Measurements from ENCODE around the gene AMPD2. TPM values are rescaled to one million over a fixed set of nuclear protein-coding genes. Genes with fewer than 3 reads are reported as not detected.

Gene AMPD2
- total and polyA plus RNA-seq, 4 donors = 16.7 to 57.4 (median 44.5) TPM

DNA sequence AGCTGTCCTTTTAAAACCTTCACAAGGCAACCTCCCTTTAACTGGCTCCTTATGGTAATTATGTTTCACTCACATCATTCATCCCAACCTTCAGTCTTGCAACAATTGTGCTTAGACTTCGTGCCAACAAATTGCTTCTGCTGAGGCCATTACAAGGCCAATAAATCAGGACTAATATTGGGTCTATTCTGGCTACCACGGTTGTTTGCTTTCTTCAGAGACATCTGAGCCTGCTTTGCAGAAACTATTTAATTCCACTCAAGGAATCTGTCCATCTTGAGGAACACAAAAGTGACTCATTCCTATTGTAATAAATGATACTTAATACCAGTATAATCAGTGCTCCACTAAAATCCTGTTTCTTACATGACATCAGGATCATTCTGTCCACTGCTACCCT is 33.7 kb downstream of the AMPD2 start:
- Histone ChIP-seq H3K4me1 (ENCODE audit: control insufficient read depth in 5 of 5, insufficient read depth in 5 of 5, low read length in 5 of 5) (peaks cover 0 to 8% (median 0%) of the 10 kb centered on the region in 5 donors), H3K4me3 (no peak overlapping the region), H3K27me3 (ENCODE audit: control insufficient read depth in 3 of 3, insufficient read depth in 3 of 3, low read length in 2 of 3) (no peaks in the 10 kb centered on the region), H3K36me3 (ENCODE audit: control insufficient read depth in 4 of 4, insufficient read depth in 4 of 4, low read length in 4 of 4) (peaks cover 0 to 2% (median 0%) of the 10 kb centered on the region in 4 donors), H3K9ac (ENCODE audit: insufficient read depth in 1 of 2, low read length in 2 of 2) (no peak overlapping the region), H3K9me3 (ENCODE audit: control insufficient read depth in 4 of 4, insufficient read depth in 3 of 4, low read length in 3 of 4) (no peaks in the 10 kb centered on the region), H3K27ac (ENCODE audit: low read depth in 1 of 2, low read length in 1 of 2) (no peak overlapping the region)
- TF ChIP-seq, protein P1, sequence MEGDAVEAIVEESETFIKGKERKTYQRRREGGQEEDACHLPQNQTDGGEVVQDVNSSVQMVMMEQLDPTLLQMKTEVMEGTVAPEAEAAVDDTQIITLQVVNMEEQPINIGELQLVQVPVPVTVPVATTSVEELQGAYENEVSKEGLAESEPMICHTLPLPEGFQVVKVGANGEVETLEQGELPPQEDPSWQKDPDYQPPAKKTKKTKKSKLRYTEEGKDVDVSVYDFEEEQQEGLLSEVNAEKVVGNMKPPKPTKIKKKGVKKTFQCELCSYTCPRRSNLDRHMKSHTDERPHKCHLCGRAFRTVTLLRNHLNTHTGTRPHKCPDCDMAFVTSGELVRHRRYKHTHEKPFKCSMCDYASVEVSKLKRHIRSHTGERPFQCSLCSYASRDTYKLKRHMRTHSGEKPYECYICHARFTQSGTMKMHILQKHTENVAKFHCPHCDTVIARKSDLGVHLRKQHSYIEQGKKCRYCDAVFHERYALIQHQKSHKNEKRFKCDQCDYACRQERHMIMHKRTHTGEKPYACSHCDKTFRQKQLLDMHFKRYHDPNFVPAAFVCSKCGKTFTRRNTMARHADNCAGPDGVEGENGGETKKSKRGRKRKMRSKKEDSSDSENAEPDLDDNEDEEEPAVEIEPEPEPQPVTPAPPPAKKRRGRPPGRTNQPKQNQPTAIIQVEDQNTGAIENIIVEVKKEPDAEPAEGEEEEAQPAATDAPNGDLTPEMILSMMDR (IDR thresholded peaks at IDR 0.05; ENCODE audit: control extremely low read depth, extremely low read depth) = no peak
- WGBS, 2 donors = 74 to 88% methylated on average over 2 of the region's 2 CpGs
- ATAC-seq (ENCODE audit: insufficient read depth, low FRiP score) = no peak
- no peak for DNase-seq

DNA sequence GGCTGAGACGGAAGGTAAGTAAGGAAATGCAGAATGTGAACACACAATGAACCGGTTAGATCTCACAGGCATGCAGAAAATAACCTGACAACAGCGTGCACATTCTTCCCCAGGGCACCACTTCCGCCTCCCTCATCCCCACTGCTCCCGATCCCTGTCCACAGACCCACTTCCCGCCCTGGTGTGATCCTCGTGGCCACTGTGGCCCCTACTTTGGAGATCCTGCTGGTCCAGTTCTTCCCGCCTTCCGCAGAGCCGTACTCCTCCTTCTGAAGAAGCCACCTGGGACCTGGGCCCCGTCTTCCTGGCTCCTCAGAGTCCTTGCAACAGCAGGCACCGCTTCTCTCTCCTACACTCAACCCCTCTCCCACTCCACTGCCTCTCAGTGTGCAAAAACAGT is 34.9 kb downstream of the AMPD2 start:
- Histone ChIP-seq H3K27ac (ENCODE audit: low read depth in 1 of 2, low read length in 1 of 2) (no peak overlapping the region), H3K4me3 (no peak overlapping the region), H3K9ac (ENCODE audit: insufficient read depth in 1 of 2, low read length in 2 of 2) (no peak overlapping the region), H3K4me1 (ENCODE audit: control insufficient read depth in 5 of 5, insufficient read depth in 5 of 5, low read length in 5 of 5) (peaks cover 0 to 8% (median 3%) of the 10 kb centered on the region in 5 donors), H3K27me3 (ENCODE audit: control insufficient read depth in 3 of 3, insufficient read depth in 3 of 3, low read length in 2 of 3) (no peaks in the 10 kb centered on the region), H3K36me3 (ENCODE audit: control insufficient read depth in 4 of 4, insufficient read depth in 4 of 4, low read length in 4 of 4) (peaks cover 0 to 6% (median 0%) of the 10 kb centered on the region in 4 donors), H3K9me3 (ENCODE audit: control insufficient read depth in 4 of 4, insufficient read depth in 3 of 4, low read length in 3 of 4) (no peaks in the 10 kb centered on the region)
- TF ChIP-seq, protein P1 (IDR thresholded peaks at IDR 0.05; ENCODE audit: control extremely low read depth, extremely low read depth) = no peak
- ATAC-seq (ENCODE audit: insufficient read depth, low FRiP score) (no peak), DNase-seq (no peak)
- WGBS, 2 donors = 92 to 96% methylated on average over 12 of the region's 12 CpGs

DNA sequence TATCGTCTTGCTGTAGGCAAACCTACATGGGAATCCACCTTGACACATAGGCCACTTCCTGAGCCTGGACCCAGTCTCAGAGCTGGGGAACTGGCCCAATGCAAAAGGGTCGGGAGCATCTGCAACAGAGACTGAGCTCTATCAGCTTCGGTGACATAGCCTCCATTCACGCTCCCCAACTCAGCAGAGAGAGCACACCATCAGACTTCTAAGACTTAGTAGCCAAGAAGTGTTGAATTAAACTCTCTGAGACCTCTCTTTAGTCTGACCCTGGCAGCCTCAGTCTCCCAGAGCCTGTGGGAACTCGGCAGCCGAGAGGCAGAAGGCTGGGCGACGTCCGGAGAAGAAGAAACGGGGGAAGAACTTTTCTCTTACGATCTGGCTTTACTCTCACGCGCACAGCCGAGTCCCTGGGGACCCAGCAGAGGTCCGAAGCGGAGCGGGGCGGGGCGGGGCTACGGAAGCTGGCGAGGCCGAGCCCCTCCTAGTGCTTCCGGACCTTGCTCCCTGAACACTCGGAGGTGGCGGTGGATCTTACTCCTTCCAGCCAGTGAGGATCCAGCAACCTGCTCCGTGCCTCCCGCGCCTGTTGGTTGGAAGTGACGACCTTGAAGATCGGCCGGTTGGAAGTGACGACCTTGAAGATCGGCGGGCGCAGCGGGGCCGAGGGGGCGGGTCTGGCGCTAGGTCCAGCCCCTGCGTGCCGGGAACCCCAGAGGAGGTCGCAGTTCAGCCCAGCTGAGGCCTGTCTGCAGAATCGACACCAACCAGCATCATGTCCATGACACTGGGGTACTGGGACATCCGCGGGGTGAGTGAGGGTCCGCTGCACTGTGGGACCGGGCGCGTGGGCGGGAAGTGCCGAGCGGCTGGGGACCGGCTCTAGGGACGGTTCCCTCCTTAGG is 36.2 kb downstream of the AMPD2 start, which contains the start of gene GSTM4:
Gene GSTM4 (plus strand): TSS at position 485 of the 905 bp plus-strand sequence. CDS start 291 bp downstream, at position 776.
- Histone ChIP-seq H3K9me3 (ENCODE audit: control insufficient read depth in 4 of 4, insufficient read depth in 3 of 4, low read length in 3 of 4) (no peaks in the 10 kb centered on the region), H3K4me1 (ENCODE audit: control insufficient read depth in 5 of 5, insufficient read depth in 5 of 5, low read length in 5 of 5) (peaks cover 0 to 8% (median 5%) of the 10 kb centered on the region in 5 donors), H3K27ac (ENCODE audit: low read depth in 1 of 2, low read length in 1 of 2) (peak within 1 kb of the TSS; percentile 75 to 83), H3K27me3 (ENCODE audit: control insufficient read depth in 3 of 3, insufficient read depth in 3 of 3, low read length in 2 of 3) (no peaks in the 10 kb centered on the region), H3K9ac (ENCODE audit: insufficient read depth in 1 of 2, low read length in 2 of 2) (peak within 1 kb of the TSS; percentile 37 to 81), H3K36me3 (ENCODE audit: control insufficient read depth in 4 of 4, insufficient read depth in 4 of 4, low read length in 4 of 4) (peaks cover 0 to 10% (median 1%) of the 10 kb centered on the region in 4 donors), H3K4me3 (peak within 1 kb of the TSS; percentile 62)
- TF ChIP-seq, protein P1 (IDR thresholded peaks at IDR 0.05; ENCODE audit: control extremely low read depth, extremely low read depth) = no peak
- ATAC-seq (ENCODE audit: insufficient read depth, low FRiP score) (peak; percentile 92), DNase-seq (peak; percentile 87 to 88 (median 88))
- WGBS, 2 donors = 0 to 2% methylated on average over 54 of the region's 54 CpGs
